ENCODE data around the gene DAO. TPM values are rescaled to one million over a fixed set of nuclear protein-coding genes. Genes with fewer than 3 reads are reported as not detected.

DAO gene
- total RNA-seq, 4 donors from 2014 or later, result not detected

DNA sequence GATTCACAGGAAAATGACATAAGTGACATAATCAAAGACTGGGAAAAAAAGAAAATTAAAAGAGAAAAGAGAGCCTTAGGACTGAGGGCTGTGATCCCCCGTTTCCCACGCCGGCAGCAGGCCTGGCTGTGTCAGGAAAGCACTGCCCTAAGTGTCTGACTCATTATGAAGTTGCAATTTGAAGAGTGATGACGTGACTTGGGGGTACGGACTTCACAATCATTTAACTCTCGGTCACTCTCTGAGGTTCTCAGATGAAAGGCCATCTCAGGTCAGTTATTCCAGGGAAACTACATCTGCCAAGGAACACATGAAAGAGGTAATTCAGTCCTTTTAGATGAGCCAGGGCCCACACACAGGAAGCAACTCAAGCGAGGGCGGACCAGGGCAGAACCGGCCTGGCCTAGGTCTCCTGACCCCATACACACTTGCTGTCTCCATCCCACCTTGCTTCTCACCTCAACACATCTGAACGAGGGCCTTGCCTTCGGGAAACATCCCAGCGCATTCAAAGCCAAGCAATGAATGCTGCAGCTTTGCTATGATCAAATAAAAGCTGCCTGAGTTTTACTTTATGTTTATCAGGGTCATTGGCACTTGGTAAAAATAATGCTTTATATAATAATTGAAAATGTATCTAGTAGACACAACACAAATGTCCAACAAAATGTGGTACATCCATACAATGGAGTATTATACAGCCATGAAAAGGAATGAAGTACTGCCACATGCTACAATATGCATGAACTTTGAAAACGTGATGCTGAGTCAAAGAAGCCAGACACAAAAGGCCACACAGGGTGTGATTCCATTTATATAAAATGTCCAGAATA lies 25.2 kb upstream of the DAO start:
- Histone ChIP-seq H3K4me3 (no peak overlapping the region), H3K9me3 (no peaks in the 10 kb centered on the region), H3K4me1 (peaks cover 0 to 84% (median 47%) of the 10 kb centered on the region in 4 donors), H3K27ac (peak overlapping the region; percentile 72 to 95 (median 92)), H3K36me3 (no peaks in the 10 kb centered on the region), H3K27me3 (no peaks in the 10 kb centered on the region)
- 37 to 44% methylated on average over 13 of the region's 13 CpGs for WGBS, 2 donors
- TF ChIP-seq POLR2A (IDR thresholded peaks at IDR 0.05) (no peak), EP300 (IDR thresholded peaks at IDR 0.05) (peak in 1 of 2 donors; percentile 90)
- TF ChIP-seq, protein P1, sequence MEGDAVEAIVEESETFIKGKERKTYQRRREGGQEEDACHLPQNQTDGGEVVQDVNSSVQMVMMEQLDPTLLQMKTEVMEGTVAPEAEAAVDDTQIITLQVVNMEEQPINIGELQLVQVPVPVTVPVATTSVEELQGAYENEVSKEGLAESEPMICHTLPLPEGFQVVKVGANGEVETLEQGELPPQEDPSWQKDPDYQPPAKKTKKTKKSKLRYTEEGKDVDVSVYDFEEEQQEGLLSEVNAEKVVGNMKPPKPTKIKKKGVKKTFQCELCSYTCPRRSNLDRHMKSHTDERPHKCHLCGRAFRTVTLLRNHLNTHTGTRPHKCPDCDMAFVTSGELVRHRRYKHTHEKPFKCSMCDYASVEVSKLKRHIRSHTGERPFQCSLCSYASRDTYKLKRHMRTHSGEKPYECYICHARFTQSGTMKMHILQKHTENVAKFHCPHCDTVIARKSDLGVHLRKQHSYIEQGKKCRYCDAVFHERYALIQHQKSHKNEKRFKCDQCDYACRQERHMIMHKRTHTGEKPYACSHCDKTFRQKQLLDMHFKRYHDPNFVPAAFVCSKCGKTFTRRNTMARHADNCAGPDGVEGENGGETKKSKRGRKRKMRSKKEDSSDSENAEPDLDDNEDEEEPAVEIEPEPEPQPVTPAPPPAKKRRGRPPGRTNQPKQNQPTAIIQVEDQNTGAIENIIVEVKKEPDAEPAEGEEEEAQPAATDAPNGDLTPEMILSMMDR (IDR thresholded peaks at IDR 0.05), result no peak
- peak in 1 of 2 donors; percentile 64 for DNase-seq (ENCODE audit: low spot score in 2 of 2)

DNA sequence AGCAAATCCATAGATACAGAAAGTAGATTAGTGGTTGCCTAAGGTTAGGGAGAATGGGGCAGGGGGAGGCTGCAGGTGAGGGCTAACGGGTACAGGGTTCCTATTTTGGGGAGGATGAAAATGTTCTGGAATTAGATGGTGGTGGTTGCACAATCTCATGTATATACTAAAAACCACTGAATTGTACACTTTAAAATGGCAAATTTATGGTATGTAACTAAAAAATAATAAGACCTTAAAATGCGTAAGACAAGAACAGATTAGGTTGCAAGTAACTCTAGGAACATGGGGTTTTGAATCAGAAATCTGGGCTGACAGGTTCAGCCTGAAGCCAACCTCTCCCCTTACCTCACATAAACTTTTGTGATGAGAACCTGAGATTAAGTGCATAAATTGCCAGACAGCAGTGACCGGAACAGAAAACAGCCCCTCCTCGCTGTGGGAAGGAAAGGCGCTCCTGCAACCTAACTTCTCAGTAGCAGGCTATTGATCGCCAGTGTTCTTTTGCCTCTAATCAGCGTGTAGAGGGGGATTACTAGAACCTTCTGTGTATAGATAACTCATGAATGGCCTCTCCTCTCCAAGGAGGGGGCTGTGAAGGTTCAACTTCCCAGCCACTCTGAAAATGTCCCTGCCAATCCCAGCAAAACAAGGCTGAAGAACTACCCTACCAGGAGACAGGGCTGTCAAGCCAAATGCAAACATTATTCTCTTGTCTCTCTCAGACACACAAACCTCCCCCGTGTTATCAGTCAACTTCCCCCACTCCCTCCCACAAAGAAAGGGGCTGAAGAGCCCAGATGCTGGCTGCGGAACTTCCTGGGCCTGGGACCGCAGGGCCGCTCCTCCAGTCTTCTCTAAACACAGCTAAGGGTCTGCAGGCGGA lies 24.4 kb upstream of the DAO start:
- DNase-seq (ENCODE audit: low spot score in 2 of 2), result no peak
- peaks cover 0 to 78% (median 47%) of the 10 kb centered on the region in 4 donors for H3K4me1 ChIP-seq
- WGBS, 2 donors, result 56 to 58% methylated on average over 12 of the region's 12 CpGs

DNA sequence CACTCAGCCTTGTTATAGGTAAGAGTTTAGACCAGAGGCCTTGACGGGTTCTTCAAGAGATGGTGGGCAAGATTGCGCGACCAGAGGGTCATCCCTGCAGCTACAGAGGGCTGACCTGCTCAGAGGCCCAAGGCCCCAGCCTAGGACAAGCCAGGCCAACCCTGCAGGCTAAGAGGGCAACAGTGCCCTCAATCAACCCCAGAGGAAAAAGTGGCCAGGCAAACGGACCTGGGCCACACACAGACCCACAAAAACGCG lies 23.8 kb upstream of the DAO start:
- no peaks in the 10 kb centered on the region for H3K36me3 ChIP-seq
- 20 to 24% methylated on average over 5 to 6 of the region's 6 CpGs for WGBS, 2 donors
- no peaks in the 10 kb centered on the region for H3K9me3 ChIP-seq
- peak overlapping the region; percentile 72 to 95 (median 92) for H3K27ac ChIP-seq
- H3K27me3 ChIP-seq, result no peaks in the 10 kb centered on the region
- peak overlapping the region; percentile 74 to 83 (median 76) for H3K4me3 ChIP-seq
- DNase-seq (ENCODE audit: low spot score in 2 of 2), result no peak
- peaks cover 0 to 72% (median 44%) of the 10 kb centered on the region in 4 donors for H3K4me1 ChIP-seq
- TF ChIP-seq POLR2A (IDR thresholded peaks at IDR 0.05), result no peak
- no peak for TF ChIP-seq EP300 (IDR thresholded peaks at IDR 0.05)
- TF ChIP-seq, protein P1 (IDR thresholded peaks at IDR 0.05), result no peak

More for the DNA sequence above, 24.4 kb upstream of the DAO start:
- Histone ChIP-seq H3K27ac (peak overlapping the region; percentile 72 to 95 (median 92)), H3K9me3 (no peaks in the 10 kb centered on the region), H3K36me3 (no peaks in the 10 kb centered on the region), H3K27me3 (no peaks in the 10 kb centered on the region), H3K4me3 (peak overlapping the region; percentile 74 to 83 (median 76))
- TF ChIP-seq, protein P1 (IDR thresholded peaks at IDR 0.05), result no peak
- TF ChIP-seq POLR2A (IDR thresholded peaks at IDR 0.05) (no peak), EP300 (IDR thresholded peaks at IDR 0.05) (no peak)

DNA sequence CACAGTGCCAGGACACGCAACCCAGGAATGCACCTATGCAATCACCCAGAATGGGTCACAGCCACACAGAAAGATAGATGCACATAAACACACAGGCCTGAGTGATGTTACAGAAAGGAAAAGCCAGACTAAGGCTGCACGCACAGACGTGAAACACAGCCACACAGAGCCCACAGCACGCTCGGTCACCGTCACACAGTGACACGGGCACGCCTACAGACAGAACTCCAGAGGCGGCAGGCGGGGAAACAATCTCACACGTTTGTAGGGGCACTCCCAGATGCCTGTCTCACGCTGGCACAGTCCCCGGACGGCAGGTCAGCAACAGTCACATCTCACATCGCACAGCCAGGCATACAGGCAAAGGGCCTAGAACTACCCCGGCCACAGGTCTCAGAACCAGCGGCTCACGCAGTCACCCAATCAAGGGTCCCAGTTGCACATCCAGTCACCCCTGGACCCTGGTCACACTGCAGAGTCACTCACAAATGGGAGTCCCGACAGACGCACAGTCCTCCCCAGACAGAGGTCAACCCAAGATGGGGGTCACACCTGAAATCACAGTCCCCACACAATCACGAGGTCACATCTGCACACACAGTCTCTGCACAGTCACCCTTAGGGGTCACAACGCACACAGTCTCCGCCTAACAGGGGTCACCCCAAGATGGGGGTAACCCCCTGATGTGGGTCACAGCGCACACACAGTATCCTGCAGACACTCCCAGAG lies 23.3 kb upstream of the DAO start:
- DNase-seq (ENCODE audit: low spot score in 2 of 2), result peak; percentile 54
- Histone ChIP-seq H3K27me3 (no peaks in the 10 kb centered on the region), H3K36me3 (no peaks in the 10 kb centered on the region), H3K27ac (peak overlapping the region; percentile 72 to 95 (median 92)), H3K4me3 (peak overlapping the region; percentile 74 to 83 (median 76)), H3K4me1 (peaks cover 0 to 67% (median 42%) of the 10 kb centered on the region in 4 donors), H3K9me3 (no peaks in the 10 kb centered on the region)
- 0 to 3% methylated on average over 15 to 24 of the region's 24 CpGs for WGBS, 2 donors
- peak in 1 of 2 donors; percentile 62 for TF ChIP-seq EP300 (IDR thresholded peaks at IDR 0.05)
- TF ChIP-seq, protein P1 (IDR thresholded peaks at IDR 0.05), result no peak
- TF ChIP-seq POLR2A (IDR thresholded peaks at IDR 0.05), result peak in 1 of 2 donors; percentile 21
